ENCODE data around the gene LRP1B. TPM values are rescaled to one million over a fixed set of nuclear protein-coding genes. Genes with fewer than 3 reads are reported as not detected.

Gene LRP1B
- total RNA-seq, 4 donors from 2014 or later: 0.85 to 3.3 (median 1.1) TPM; not detected in 1

- H3K4me1 ChIP-seq: peaks cover 0 to 8% (median 0%) of the 10 kb centered on the region in 4 donors
- TF ChIP-seq, protein P1, sequence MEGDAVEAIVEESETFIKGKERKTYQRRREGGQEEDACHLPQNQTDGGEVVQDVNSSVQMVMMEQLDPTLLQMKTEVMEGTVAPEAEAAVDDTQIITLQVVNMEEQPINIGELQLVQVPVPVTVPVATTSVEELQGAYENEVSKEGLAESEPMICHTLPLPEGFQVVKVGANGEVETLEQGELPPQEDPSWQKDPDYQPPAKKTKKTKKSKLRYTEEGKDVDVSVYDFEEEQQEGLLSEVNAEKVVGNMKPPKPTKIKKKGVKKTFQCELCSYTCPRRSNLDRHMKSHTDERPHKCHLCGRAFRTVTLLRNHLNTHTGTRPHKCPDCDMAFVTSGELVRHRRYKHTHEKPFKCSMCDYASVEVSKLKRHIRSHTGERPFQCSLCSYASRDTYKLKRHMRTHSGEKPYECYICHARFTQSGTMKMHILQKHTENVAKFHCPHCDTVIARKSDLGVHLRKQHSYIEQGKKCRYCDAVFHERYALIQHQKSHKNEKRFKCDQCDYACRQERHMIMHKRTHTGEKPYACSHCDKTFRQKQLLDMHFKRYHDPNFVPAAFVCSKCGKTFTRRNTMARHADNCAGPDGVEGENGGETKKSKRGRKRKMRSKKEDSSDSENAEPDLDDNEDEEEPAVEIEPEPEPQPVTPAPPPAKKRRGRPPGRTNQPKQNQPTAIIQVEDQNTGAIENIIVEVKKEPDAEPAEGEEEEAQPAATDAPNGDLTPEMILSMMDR (IDR thresholded peaks at IDR 0.05): no peak
- no peak for TF ChIP-seq POLR2A (IDR thresholded peaks at IDR 0.05)
- peak in 2 of 3 donors; percentile 52 to 64 for DNase-seq
- H3K9me3 ChIP-seq: no peaks in the 10 kb centered on the region
- peak overlapping the region; percentile 10 to 51 (median 36) for H3K4me3 ChIP-seq
- H3K36me3 ChIP-seq: no peaks in the 10 kb centered on the region
- no peaks in the 10 kb centered on the region for H3K27me3 ChIP-seq
- no peak overlapping the region for H3K27ac ChIP-seq
Observed at GRCh38 chr2:142130111-142131009, 456 bp downstream of the LRP1B start.

DNA sequence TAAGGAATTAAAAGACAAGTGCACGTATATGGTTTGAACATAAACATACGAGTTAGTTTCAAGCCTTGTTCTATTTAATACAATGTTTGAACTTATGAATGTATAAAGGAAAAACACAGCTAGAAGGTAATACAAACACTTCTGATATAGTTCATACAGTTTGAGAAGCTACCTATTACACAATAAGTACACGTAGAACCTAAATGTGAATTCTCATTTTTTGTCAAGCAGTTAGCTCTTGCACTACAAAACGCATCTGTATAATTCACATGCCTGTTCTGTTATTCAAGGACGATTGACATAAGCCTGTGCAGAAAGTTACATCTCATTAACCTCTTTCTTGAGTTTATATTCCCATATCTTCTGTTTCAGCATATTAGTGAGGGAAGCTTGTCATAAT is 2.7 kb downstream of the LRP1B start:
- Histone ChIP-seq H3K27ac (no peak overlapping the region), H3K9me3 (no peaks in the 10 kb centered on the region), H3K36me3 (no peaks in the 10 kb centered on the region), H3K27me3 (no peaks in the 10 kb centered on the region), H3K4me1 (peaks cover 0 to 8% (median 0%) of the 10 kb centered on the region in 4 donors), H3K4me3 (no peak overlapping the region)
- no peak for DNase-seq
- TF ChIP-seq, protein P1 (IDR thresholded peaks at IDR 0.05): no peak
- no peak for TF ChIP-seq POLR2A (IDR thresholded peaks at IDR 0.05)

- H3K36me3 ChIP-seq: no peaks in the 10 kb centered on the region
- DNase-seq: no peak
- no peaks in the 10 kb centered on the region for H3K27me3 ChIP-seq
- H3K4me3 ChIP-seq: no peak overlapping the region
- no peak overlapping the region for H3K27ac ChIP-seq
- peaks cover 0 to 8% (median 0%) of the 10 kb centered on the region in 4 donors for H3K4me1 ChIP-seq
- TF ChIP-seq, protein P1 (IDR thresholded peaks at IDR 0.05): no peak
- TF ChIP-seq POLR2A (IDR thresholded peaks at IDR 0.05): no peak
- H3K9me3 ChIP-seq: no peaks in the 10 kb centered on the region
Observed at GRCh38 chr2:142127248-142127647, 3.6 kb downstream of the LRP1B start.

DNA sequence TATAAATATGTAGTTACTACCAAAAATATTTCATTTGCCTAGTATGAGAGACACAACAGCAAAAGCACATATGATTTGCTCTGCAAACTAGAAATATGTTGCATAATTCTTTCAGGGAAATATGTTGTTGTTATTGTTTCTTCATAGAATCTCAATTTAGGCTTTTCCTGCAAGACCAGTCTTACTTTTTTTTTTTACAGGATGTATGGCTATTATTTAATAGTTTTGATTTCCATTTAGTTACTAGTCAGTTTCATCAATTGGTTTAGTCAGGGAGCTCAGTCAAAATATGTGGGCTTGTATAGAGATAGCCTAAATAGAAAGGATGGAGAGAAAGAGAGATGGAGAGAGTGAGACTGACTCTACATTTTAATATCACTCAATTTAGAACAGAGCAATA is 6.1 kb downstream of the LRP1B start:
- TF ChIP-seq POLR2A (IDR thresholded peaks at IDR 0.05): no peak
- Histone ChIP-seq H3K27ac (no peak overlapping the region), H3K36me3 (no peaks in the 10 kb centered on the region), H3K4me3 (no peak overlapping the region), H3K9me3 (no peaks in the 10 kb centered on the region), H3K4me1 (peaks cover 0 to under 1% (median 0%) of the 10 kb centered on the region in 4 donors), H3K27me3 (no peaks in the 10 kb centered on the region)
- no peak for DNase-seq

DNA sequence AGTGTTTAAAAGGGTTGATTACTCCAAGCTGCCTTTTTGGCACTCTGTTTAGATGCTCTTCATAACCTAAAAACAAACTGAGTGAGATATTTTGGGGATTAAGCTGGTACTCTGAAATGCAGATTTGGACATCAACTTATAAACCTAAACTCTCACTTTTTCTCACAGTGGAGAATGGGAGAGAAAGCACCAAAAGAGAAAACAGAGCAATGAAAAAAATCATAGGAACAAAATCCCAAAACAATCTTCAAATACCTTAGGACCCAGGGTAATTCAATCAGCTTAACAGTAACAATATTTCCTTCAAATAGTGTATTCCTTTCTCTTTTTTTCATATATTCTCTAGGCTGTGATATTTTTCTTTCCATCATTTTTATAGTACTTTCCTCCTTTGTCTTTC is 11.5 kb downstream of the LRP1B start:
- no peak for DNase-seq
- TF ChIP-seq, protein P1 (IDR thresholded peaks at IDR 0.05): no peak
- no peak for TF ChIP-seq POLR2A (IDR thresholded peaks at IDR 0.05)
- H3K9me3 ChIP-seq: no peaks in the 10 kb centered on the region

DNA sequence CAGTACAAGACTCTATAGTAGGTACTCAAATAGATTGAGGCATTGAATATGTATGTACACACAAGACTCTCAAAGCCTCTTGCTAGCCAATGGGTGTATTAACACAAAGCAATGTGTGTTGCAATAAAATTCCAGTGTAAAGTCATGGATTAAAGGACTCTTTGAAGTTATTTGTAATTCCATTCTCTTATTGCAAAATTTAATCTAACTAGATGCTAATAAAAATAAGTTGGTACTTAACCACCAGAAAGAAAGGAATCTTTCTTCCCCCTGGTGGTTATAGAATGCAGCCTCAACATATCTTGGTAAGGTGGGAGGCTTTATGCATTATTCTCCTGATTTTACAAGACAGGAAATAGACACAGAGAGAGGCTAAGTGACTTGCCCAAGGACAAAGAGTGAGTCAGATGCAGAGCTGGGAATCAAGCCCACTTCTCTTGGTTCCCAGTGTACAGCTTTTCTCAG is 18.0 kb downstream of the LRP1B start:
- Histone ChIP-seq H3K36me3 (no peaks in the 10 kb centered on the region), H3K4me3 (no peak overlapping the region)
- no peak for TF ChIP-seq POLR2A (IDR thresholded peaks at IDR 0.05)
- TF ChIP-seq, protein P1 (IDR thresholded peaks at IDR 0.05): no peak

More for the DNA sequence above, 11.5 kb downstream of the LRP1B start:
- Histone ChIP-seq H3K4me3 (no peak overlapping the region), H3K4me1 (no peaks in the 10 kb centered on the region), H3K27ac (no peak overlapping the region), H3K27me3 (no peaks in the 10 kb centered on the region), H3K36me3 (no peaks in the 10 kb centered on the region)

More for the DNA sequence above, 18.0 kb downstream of the LRP1B start:
- Histone ChIP-seq H3K27me3 (no peaks in the 10 kb centered on the region), H3K4me1 (no peaks in the 10 kb centered on the region), H3K9me3 (no peaks in the 10 kb centered on the region), H3K27ac (no peak overlapping the region)
- DNase-seq: no peak

Data from Peyer's patch (tissue), 4 donors.